ENCODE data around the gene NELFA. TPM values are rescaled to one million over a fixed set of nuclear protein-coding genes. Genes with fewer than 3 reads are reported as not detected.

The NELFA gene
- total and polyA plus RNA-seq, 4 donors = 14.0 to 54.5 (median 36.9) TPM

- 79% methylated on average over 24 of the region's 27 CpGs for WGBS (ENCODE audit: insufficient coverage)
- Histone ChIP-seq H3K27ac (ENCODE audit: low read depth, low read length) (no peak overlapping the region), H3K27me3 (ENCODE audit: control insufficient read depth, insufficient read depth, low read length) (no peaks in the 10 kb centered on the region), H3K9me3 (ENCODE audit: control insufficient read depth, insufficient read depth, low read length) (no peaks in the 10 kb centered on the region), H3K36me3 (ENCODE audit: control insufficient read depth, insufficient read depth, low read length) (peaks cover 97% of the 10 kb centered on the region), H3K4me1 (ENCODE audit: control insufficient read depth, insufficient read depth, low read length) (no peaks in the 10 kb centered on the region), H3K4me3 (ENCODE audit: low read depth, low read length) (no peak overlapping the region)
- no peak for DNase-seq (ENCODE audit: low read depth in 4 of 6, low spot score in 6 of 6)
These were observed 24.2 kb downstream of the NELFA start for GRCh38 chr4:1984406-1985191.

DNA sequence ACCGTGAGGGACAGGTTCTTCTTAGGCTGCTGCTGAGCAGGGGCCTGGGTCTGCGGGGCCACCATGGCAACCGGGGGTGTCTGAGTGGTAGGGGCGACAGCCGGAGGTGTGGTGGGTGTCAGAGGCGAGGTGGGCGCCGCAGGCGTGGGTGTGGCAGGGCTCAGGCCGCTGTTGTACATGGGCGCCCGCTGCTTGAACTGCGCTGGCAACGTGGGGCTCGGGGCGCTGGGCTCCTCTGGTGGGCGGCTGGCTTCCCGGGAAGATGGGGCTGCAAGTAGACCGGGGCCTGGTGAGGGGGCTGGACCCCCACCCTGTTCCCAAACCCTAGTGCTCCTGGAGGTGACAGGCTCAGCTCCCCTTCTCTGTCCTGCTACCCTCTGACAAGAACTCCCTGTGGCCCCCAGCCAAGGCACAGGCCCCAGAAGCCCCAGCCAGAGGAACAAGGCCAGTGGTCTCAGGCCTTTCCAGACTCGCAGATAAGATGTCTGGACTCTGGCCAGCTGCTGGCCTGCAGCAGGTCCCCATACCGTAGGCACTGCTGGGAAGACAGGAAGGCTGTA is 24.8 kb downstream of the NELFA start:
- Histone ChIP-seq H3K9me3 (ENCODE audit: control insufficient read depth, insufficient read depth, low read length) (no peaks in the 10 kb centered on the region), H3K36me3 (ENCODE audit: control insufficient read depth, insufficient read depth, low read length) (peaks cover 95% of the 10 kb centered on the region), H3K4me1 (ENCODE audit: control insufficient read depth, insufficient read depth, low read length) (no peaks in the 10 kb centered on the region)

GRCh38 chr4:1983053-1983845 is 25.5 kb downstream of the NELFA start:
- H3K4me3 ChIP-seq (ENCODE audit: low read depth, low read length) = no peak overlapping the region
- H3K27ac ChIP-seq (ENCODE audit: low read depth, low read length) = no peak overlapping the region
- no peaks in the 10 kb centered on the region for H3K9me3 ChIP-seq (ENCODE audit: control insufficient read depth, insufficient read depth, low read length)
- peaks cover 95% of the 10 kb centered on the region for H3K36me3 ChIP-seq (ENCODE audit: control insufficient read depth, insufficient read depth, low read length)
- no peaks in the 10 kb centered on the region for H3K27me3 ChIP-seq (ENCODE audit: control insufficient read depth, insufficient read depth, low read length)
- 90% methylated on average over 28 of the region's 34 CpGs for WGBS (ENCODE audit: insufficient coverage)
- no peak for DNase-seq (ENCODE audit: low read depth in 4 of 6, low spot score in 6 of 6)
- no peaks in the 10 kb centered on the region for H3K4me1 ChIP-seq (ENCODE audit: control insufficient read depth, insufficient read depth, low read length)

More for the DNA sequence above, 24.8 kb downstream of the NELFA start:
- no peak for DNase-seq (ENCODE audit: low read depth in 4 of 6, low spot score in 6 of 6)
- WGBS (ENCODE audit: insufficient coverage) = 84% methylated on average over 21 of the region's 21 CpGs
- H3K4me3 ChIP-seq (ENCODE audit: low read depth, low read length) = no peak overlapping the region
- H3K27ac ChIP-seq (ENCODE audit: low read depth, low read length) = no peak overlapping the region
- H3K27me3 ChIP-seq (ENCODE audit: control insufficient read depth, insufficient read depth, low read length) = no peaks in the 10 kb centered on the region

GRCh38 chr4:1982124-1983052 is 26.4 kb downstream of the NELFA start:
- H3K4me1 ChIP-seq (ENCODE audit: control insufficient read depth, insufficient read depth, low read length) = no peaks in the 10 kb centered on the region
- H3K9me3 ChIP-seq (ENCODE audit: control insufficient read depth, insufficient read depth, low read length) = no peaks in the 10 kb centered on the region
- no peak for DNase-seq (ENCODE audit: low read depth in 4 of 6, low spot score in 6 of 6)
- 86% methylated on average over 10 of the region's 16 CpGs for WGBS (ENCODE audit: insufficient coverage)
- no peaks in the 10 kb centered on the region for H3K27me3 ChIP-seq (ENCODE audit: control insufficient read depth, insufficient read depth, low read length)
- H3K4me3 ChIP-seq (ENCODE audit: low read depth, low read length) = no peak overlapping the region
- no peak overlapping the region for H3K27ac ChIP-seq (ENCODE audit: low read depth, low read length)
- peaks cover 95% of the 10 kb centered on the region for H3K36me3 ChIP-seq (ENCODE audit: control insufficient read depth, insufficient read depth, low read length)

GRCh38 chr4:1981251-1982058 is 27.3 kb downstream of the NELFA start:
- DNase-seq (ENCODE audit: low read depth in 4 of 6, low spot score in 6 of 6) = no peak
- WGBS (ENCODE audit: insufficient coverage) = 79% methylated on average over 17 of the region's 22 CpGs

GRCh38 chr4:1980561-1981041 is 28.2 kb downstream of the NELFA start:
- DNase-seq (ENCODE audit: low read depth in 4 of 6, low spot score in 6 of 6) = no peak
- no peaks in the 10 kb centered on the region for H3K4me1 ChIP-seq (ENCODE audit: control insufficient read depth, insufficient read depth, low read length)
- no peak overlapping the region for H3K4me3 ChIP-seq (ENCODE audit: low read depth, low read length)
- no peaks in the 10 kb centered on the region for H3K27me3 ChIP-seq (ENCODE audit: control insufficient read depth, insufficient read depth, low read length)
- H3K9me3 ChIP-seq (ENCODE audit: control insufficient read depth, insufficient read depth, low read length) = no peaks in the 10 kb centered on the region
- H3K36me3 ChIP-seq (ENCODE audit: control insufficient read depth, insufficient read depth, low read length) = peaks cover 95% of the 10 kb centered on the region
- H3K27ac ChIP-seq (ENCODE audit: low read depth, low read length) = no peak overlapping the region
- 95% methylated on average over 7 of the region's 16 CpGs for WGBS (ENCODE audit: insufficient coverage)

More at GRCh38 chr4:1981251-1982058, 27.3 kb downstream of the NELFA start:
- Histone ChIP-seq H3K27ac (ENCODE audit: low read depth, low read length) (no peak overlapping the region), H3K4me1 (ENCODE audit: control insufficient read depth, insufficient read depth, low read length) (no peaks in the 10 kb centered on the region), H3K9me3 (ENCODE audit: control insufficient read depth, insufficient read depth, low read length) (no peaks in the 10 kb centered on the region), H3K4me3 (ENCODE audit: low read depth, low read length) (no peak overlapping the region), H3K27me3 (ENCODE audit: control insufficient read depth, insufficient read depth, low read length) (no peaks in the 10 kb centered on the region), H3K36me3 (ENCODE audit: control insufficient read depth, insufficient read depth, low read length) (peaks cover 95% of the 10 kb centered on the region)

DNA sequence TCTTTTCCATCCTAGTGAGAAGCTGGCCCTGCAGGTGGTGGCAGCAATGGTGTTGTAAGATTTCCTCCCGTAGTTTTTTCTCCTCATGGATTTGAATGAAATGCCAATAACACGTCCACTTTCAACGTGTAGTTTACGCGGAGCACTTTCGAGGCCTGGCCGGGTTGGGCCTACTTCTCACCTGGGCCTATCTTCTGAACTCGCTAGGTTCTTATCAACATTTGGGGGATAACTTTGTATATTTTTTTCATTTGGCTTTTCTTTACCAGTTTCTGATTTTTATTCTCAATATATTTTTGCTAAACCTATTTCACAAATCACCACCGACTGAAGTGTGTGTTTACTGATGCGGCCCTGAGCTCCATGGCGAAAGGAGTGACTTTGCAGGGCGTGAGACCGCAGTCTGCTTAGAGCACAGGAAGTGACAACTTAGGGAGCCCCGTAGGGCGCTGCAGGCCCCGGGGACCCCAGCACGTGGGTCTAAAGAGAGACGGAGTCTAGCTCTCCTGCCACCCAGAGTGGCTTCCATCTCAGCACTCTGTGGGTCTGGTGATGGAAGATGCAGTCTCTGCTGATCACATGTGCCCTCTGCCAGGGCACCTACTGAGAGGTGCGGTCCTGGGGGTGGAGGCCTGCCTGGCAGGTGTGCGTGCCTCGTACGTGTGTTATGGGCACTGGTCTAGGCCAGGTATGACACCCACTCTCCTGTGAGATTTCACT is 29.1 kb downstream of the NELFA start:
- WGBS (ENCODE audit: insufficient coverage) = 86% methylated on average over 12 of the region's 22 CpGs
- Histone ChIP-seq H3K4me1 (ENCODE audit: control insufficient read depth, insufficient read depth, low read length) (no peaks in the 10 kb centered on the region), H3K36me3 (ENCODE audit: control insufficient read depth, insufficient read depth, low read length) (peaks cover 95% of the 10 kb centered on the region), H3K27ac (ENCODE audit: low read depth, low read length) (no peak overlapping the region), H3K4me3 (ENCODE audit: low read depth, low read length) (no peak overlapping the region), H3K27me3 (ENCODE audit: control insufficient read depth, insufficient read depth, low read length) (no peaks in the 10 kb centered on the region), H3K9me3 (ENCODE audit: control insufficient read depth, insufficient read depth, low read length) (no peaks in the 10 kb centered on the region)
- no peak for DNase-seq (ENCODE audit: low read depth in 4 of 6, low spot score in 6 of 6)

DNA sequence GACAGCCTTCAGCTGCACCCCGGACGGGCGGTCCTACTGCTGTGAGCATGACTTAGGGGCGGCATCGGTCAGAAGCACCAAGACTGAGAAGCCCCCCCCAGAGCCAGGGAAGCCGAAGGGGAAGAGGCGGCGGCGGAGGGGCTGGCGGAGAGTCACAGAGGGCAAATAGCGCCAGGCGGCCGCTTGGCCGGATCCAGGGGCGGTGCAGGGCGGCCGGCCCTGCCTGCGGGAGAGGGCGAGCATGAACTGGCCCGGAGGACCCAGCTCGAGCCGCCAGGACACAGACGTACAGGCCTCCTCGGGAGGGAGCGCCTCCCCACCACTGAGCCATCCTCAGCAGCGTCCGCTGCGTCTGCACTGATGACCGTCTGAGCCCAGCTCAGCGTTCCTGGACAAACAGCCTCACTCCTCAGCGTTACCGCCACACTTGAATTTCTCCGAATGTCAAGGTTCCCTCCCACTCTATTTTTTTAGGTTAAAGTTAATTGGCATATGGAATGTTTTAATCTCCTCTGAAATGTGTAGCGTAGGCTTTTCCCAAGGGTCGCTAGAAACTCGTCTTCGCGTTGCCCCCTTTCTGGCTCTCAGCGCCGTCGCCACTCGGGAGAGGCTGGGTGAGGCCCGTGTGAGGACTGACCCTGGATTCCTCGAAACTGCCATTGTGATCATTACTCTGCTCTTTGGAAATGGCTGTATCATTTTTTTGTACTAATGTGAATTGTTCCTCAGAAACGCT is 29.9 kb downstream of the NELFA start:
- no peak for DNase-seq (ENCODE audit: low read depth in 4 of 6, low spot score in 6 of 6)
- Histone ChIP-seq H3K9me3 (ENCODE audit: control insufficient read depth, insufficient read depth, low read length) (no peaks in the 10 kb centered on the region), H3K4me1 (ENCODE audit: control insufficient read depth, insufficient read depth, low read length) (no peaks in the 10 kb centered on the region), H3K4me3 (ENCODE audit: low read depth, low read length) (no peak overlapping the region), H3K36me3 (ENCODE audit: control insufficient read depth, insufficient read depth, low read length) (peaks cover 95% of the 10 kb centered on the region), H3K27me3 (ENCODE audit: control insufficient read depth, insufficient read depth, low read length) (no peaks in the 10 kb centered on the region), H3K27ac (ENCODE audit: low read depth, low read length) (no peak overlapping the region)
- WGBS (ENCODE audit: insufficient coverage) = 86% methylated on average over 36 of the region's 45 CpGs
